Ishikawa (cell line): ENCODE measurements around the gene ATG16L1.

Source experiments
- CEBPB ChIP-seq: IDR thresholded peaks from 2 replicates; pipeline ENCODE4 v1.6.1; 2012
- CREB1 ChIP-seq: IDR thresholded peaks from 2 replicates; pipeline ENCODE4 v1.6.1; 2012; ENCODE audit warnings: low read depth
- EGR1 ChIP-seq: IDR thresholded peaks from 2 replicates; pipeline ENCODE4 v1.6.1; 2012
- EP300 ChIP-seq: IDR thresholded peaks from 2 replicates; pipeline ENCODE4 v1.6.1; 2012; ENCODE audit warnings: borderline replicate concordance
- FOXM1 ChIP-seq: IDR thresholded peaks from 2 replicates; pipeline ENCODE4 v1.6.1; 2012; ENCODE audit warnings: low read depth, borderline replicate concordance
- MAX ChIP-seq: IDR thresholded peaks from 2 replicates; pipeline ENCODE4 v1.6.1; 2012
- NFIC ChIP-seq: IDR thresholded peaks from 2 replicates; pipeline ENCODE4 v1.6.1; 2012
- RAD21 ChIP-seq: IDR thresholded peaks from 2 replicates; pipeline ENCODE4 v1.6.1; 2012; ENCODE audit warnings: low read depth
- REST ChIP-seq: IDR thresholded peaks from 2 replicates; pipeline ENCODE4 v1.6.1; 2012; ENCODE audit warnings: low read depth, mild to moderate bottlenecking
- TAF1 ChIP-seq: IDR thresholded peaks from 2 replicates; pipeline ENCODE4 v1.6.1; 2012; ENCODE audit warnings: low read depth, mild to moderate bottlenecking
- TCF12 ChIP-seq: IDR thresholded peaks from 2 replicates; pipeline ENCODE4 v1.6.1; 2012; ENCODE audit warnings: low read depth
- TEAD4 ChIP-seq: IDR thresholded peaks from 2 replicates; pipeline ENCODE4 v1.6.1; 2012
- USF1 ChIP-seq: IDR thresholded peaks from 2 replicates; pipeline ENCODE4 v1.6.1; 2012
- YY1 ChIP-seq: IDR thresholded peaks from 2 replicates; pipeline ENCODE4 v1.6.1; 2012; ENCODE audit warnings: low read depth
- ZBTB7A ChIP-seq: IDR thresholded peaks from 2 replicates; pipeline ENCODE4 v1.6.1; 2012; ENCODE audit warnings: low read depth

Gene ATG16L1

GRCh38 chr2:233213011-233213410 is 38.5 kb upstream of the ATG16L1 start:
- TF ChIP-seq TEAD4 (no peak), EGR1 (no peak)

GRCh38 chr2:233213975-233214374 is 37.5 kb upstream of the ATG16L1 start:
- TF ChIP-seq YY1, result no peak

- TF ChIP-seq EGR1 (no peak), YY1 (peak; percentile 48; the same call in 1 of the 2 replicates)
Observed at GRCh38 chr2:233217892-233218377, 33.5 kb upstream of the ATG16L1 start.

- TF ChIP-seq USF1, result no peak
- TF ChIP-seq CREB1, result no peak
- no peak for TF ChIP-seq EP300
- no peak for TF ChIP-seq REST
- no peak for TF ChIP-seq RAD21
- TF ChIP-seq EGR1, result no peak
- no peak for TF ChIP-seq TEAD4
- TF ChIP-seq YY1, result no peak
- no peak for TF ChIP-seq TCF12
- no peak for TF ChIP-seq NFIC
- no peak for TF ChIP-seq TAF1
- TF ChIP-seq MAX, result no peak
- no peak for TF ChIP-seq FOXM1
- no peak for TF ChIP-seq ZBTB7A
- no peak for TF ChIP-seq CEBPB
Observed at GRCh38 chr2:233218836-233219235, 32.6 kb upstream of the ATG16L1 start.

- no peak for TF ChIP-seq REST
- no peak for TF ChIP-seq NFIC
- TF ChIP-seq USF1, result no peak
- TF ChIP-seq ZBTB7A, result no peak
- no peak for TF ChIP-seq RAD21
- no peak for TF ChIP-seq EGR1
- TF ChIP-seq YY1, result no peak
- no peak for TF ChIP-seq EP300
Observed at GRCh38 chr2:233219848-233220247, 31.6 kb upstream of the ATG16L1 start.

GRCh38 chr2:233221378-233222063 is 30.0 kb upstream of the ATG16L1 start:
- TF ChIP-seq NFIC, result no peak
- no peak for TF ChIP-seq CEBPB
- no peak for TF ChIP-seq EP300
- no peak for TF ChIP-seq USF1
- no peak for TF ChIP-seq MAX
- TF ChIP-seq YY1, result no peak
- no peak for TF ChIP-seq FOXM1
- no peak for TF ChIP-seq TEAD4
- no peak for TF ChIP-seq TCF12
